ENCODE data around the gene PSMD5. TPM values are rescaled to one million over a fixed set of nuclear protein-coding genes. Genes with fewer than 3 reads are reported as not detected.

Gene PSMD5
- polyA plus RNA-seq, 1 of the 3 experiments (the other 2 are of a cell fraction), result 13.7 TPM

- TF ChIP-seq CHD2 (IDR thresholded peaks at IDR 0.05; ENCODE audit: low read length, partially characterized antibody) (no peak), GATA2 (CRISPR knock-in tag; IDR thresholded peaks at IDR 0.05) (no peak), POLR2AphosphoS5 (IDR thresholded peaks at IDR 0.05; ENCODE audit: low read depth, low read length) (no peak), USF1 (IDR thresholded peaks at IDR 0.05; ENCODE audit: borderline replicate concordance, low read depth) (no peak), EZH2phosphoT487 (IDR thresholded peaks at IDR 0.05; ENCODE audit: borderline replicate concordance, low read depth) (no peak), GABPA (IDR thresholded peaks at IDR 0.05; ENCODE audit: low read depth) (no peak), FOXM1 (IDR thresholded peaks at IDR 0.05; ENCODE audit: low read depth) (no peak), TCF12 (IDR thresholded peaks at IDR 0.05) (no peak), EP300 (IDR thresholded peaks at IDR 0.05; ENCODE audit: borderline replicate concordance in 1 of 2, low read depth in 1 of 2, low read length in 1 of 2) (no peak), MXI1 (IDR thresholded peaks at IDR 0.05; ENCODE audit: low read depth, low read length) (no peak), ELF1 (IDR thresholded peaks at IDR 0.05) (no peak), USF2 (IDR thresholded peaks at IDR 0.05; ENCODE audit: borderline replicate concordance, low read depth, low read length) (no peak)
- Histone ChIP-seq H3K4me1 (ENCODE audit: control insufficient read depth in 1 of 2, insufficient read depth in 2 of 2, low read depth in 1 of 2, low read length in 1 of 2) (no peaks in the 10 kb centered on the region), H3K27ac (ENCODE audit: low read depth in 2 of 2, low read length in 1 of 2) (no peak overlapping the region), H3K27me3 (ENCODE audit: insufficient read depth) (no peaks in the 10 kb centered on the region), H3K36me3 (replicated peaks in 1 of 2; ENCODE audit: control insufficient read depth in 1 of 2, insufficient read depth in 2 of 2, low read length in 1 of 2) (peaks cover 81 to 93% of the 10 kb centered on the region in 2 experiments), H3K4me2 (no peak overlapping the region), H3K79me2 (ENCODE audit: insufficient read depth) (no peaks in the 10 kb centered on the region), H2AFZ (ENCODE audit: low read depth) (no peak overlapping the region), H3F3A (replicated peaks; ENCODE audit: insufficient read depth) (peaks cover 8% of the 10 kb centered on the region), H4K20me1 (ENCODE audit: insufficient read depth) (no peaks in the 10 kb centered on the region), H3K4me3 (ENCODE audit: low read depth in 2 of 2, low read length in 1 of 2) (no peak overlapping the region), H3K9ac (no peak overlapping the region), H3K9me2 (no peaks in the 10 kb centered on the region), H3K9me3 (no peaks in the 10 kb centered on the region)
- 91% methylated on average over 4 of the region's 4 CpGs for WGBS (ENCODE audit: low lambda C conversion rate)
- DNase-seq, result no peak
- CTCF ChIA-PET, result no interaction called here
- POLR2A ChIA-PET, result no interaction called here
Measured at GRCh38 chr9:120820095-120820494, 22.6 kb downstream of the PSMD5 start.

- Histone ChIP-seq H3K79me2 (ENCODE audit: insufficient read depth) (no peaks in the 10 kb centered on the region), H3K4me3 (ENCODE audit: low read depth in 2 of 2, low read length in 1 of 2) (no peak overlapping the region), H2AFZ (ENCODE audit: low read depth) (no peak overlapping the region), H3K9ac (no peak overlapping the region), H3F3A (replicated peaks; ENCODE audit: insufficient read depth) (peaks cover 6% of the 10 kb centered on the region), H4K20me1 (ENCODE audit: insufficient read depth) (no peaks in the 10 kb centered on the region), H3K36me3 (replicated peaks in 1 of 2; ENCODE audit: control insufficient read depth in 1 of 2, insufficient read depth in 2 of 2, low read length in 1 of 2) (peaks cover 70 to 78% of the 10 kb centered on the region in 2 experiments), H3K9me2 (no peaks in the 10 kb centered on the region), H3K4me1 (ENCODE audit: control insufficient read depth in 1 of 2, insufficient read depth in 2 of 2, low read depth in 1 of 2, low read length in 1 of 2) (no peaks in the 10 kb centered on the region), H3K27ac (ENCODE audit: low read depth in 2 of 2, low read length in 1 of 2) (no peak overlapping the region), H3K9me3 (no peaks in the 10 kb centered on the region), H3K4me2 (no peak overlapping the region), H3K27me3 (ENCODE audit: insufficient read depth) (no peaks in the 10 kb centered on the region)
- TF ChIP-seq USF2 (IDR thresholded peaks at IDR 0.05; ENCODE audit: borderline replicate concordance, low read depth, low read length) (no peak), IRF3 (IDR thresholded peaks at IDR 0.05; ENCODE audit: low read depth, low read length) (no peak), TCF12 (IDR thresholded peaks at IDR 0.05) (no peak), EP300 (IDR thresholded peaks at IDR 0.05; ENCODE audit: borderline replicate concordance in 1 of 2, low read depth in 1 of 2, low read length in 1 of 2) (no peak), ELF1 (IDR thresholded peaks at IDR 0.05) (no peak), REST (IDR thresholded peaks at IDR 0.05; ENCODE audit: low read depth, low read length) (no peak), JUND (IDR thresholded peaks at IDR 0.05) (no peak)
- ChIA-PET CTCF (no interaction called here), POLR2A (no interaction called here)
- 92% methylated on average over 1 of the region's 1 CpG for WGBS (ENCODE audit: low lambda C conversion rate)
- no peak for DNase-seq
Measured at GRCh38 chr9:120818595-120818994, 24.1 kb downstream of the PSMD5 start.

All from SK-N-SH (cell line).